Activated CD4-positive, alpha-beta memory T cell treated with anti-CD3 and anti-CD28 coated beads for 36 hours (primary cell): ENCODE data around the gene GM2A. TPM values are rescaled to one million over a fixed set of nuclear protein-coding genes. Genes with fewer than 3 reads are reported as not detected.

Source experiments
- CTCF ChIA-PET: fragments of 350-600 bp; sonication (Branson Sonifier 250); formaldehyde crosslinking; loops from one replicate; lab custom pipeline; 2021; ENCODE audit warnings: antibody characterized with exemption, inconsistent platforms; lab: Charles Lee
- POLR2A ChIA-PET: fragments of 350-600 bp; sonication (Branson Sonifier 250); formaldehyde crosslinking; loops from one replicate; lab custom pipeline; 2021; ENCODE audit warnings: antibody characterized with exemption; lab: Charles Lee
- DNase-seq: peaks from one replicate; pipeline ENCODE4 v3.0.0-alpha.2; 2020
- H3K27ac Mint-ChIP-seq: one replicate; pipeline ENCODE4 v1.8.0; 2021; ENCODE audit warnings: mixed read lengths
- H3K27me3 Mint-ChIP-seq: one replicate; pipeline ENCODE4 v1.8.0; 2021; ENCODE audit warnings: mixed read lengths
- H3K36me3 Mint-ChIP-seq: one replicate; pipeline ENCODE4 v1.8.0; 2021; ENCODE audit warnings: mixed read lengths
- H3K4me1 Mint-ChIP-seq: one replicate; pipeline ENCODE4 v1.8.0; 2021; ENCODE audit warnings: low read depth, mixed read lengths
- H3K4me3 Mint-ChIP-seq: one replicate; pipeline ENCODE4 v1.8.0; 2021; ENCODE audit warnings: mild to moderate bottlenecking, mixed read lengths
- H3K9me3 Mint-ChIP-seq: one replicate; pipeline ENCODE4 v1.8.0; 2021; ENCODE audit warnings: mixed read lengths
- intact Hi-C: fragments of 100-400 bp; cut with micrococcal nuclease; formaldehyde crosslinking; loops from one replicate; pipeline ENCODE4 v1.15.1; 2023
- total RNA-seq, 2 experiments: library from RNA; stranded (reverse); gene quantifications; one replicate each; pipeline ENCODE4 v1.2.3, GENCODE V29; 2021

The GM2A gene
- total RNA-seq, 2 experiments from 2014 or later, result 28.7 to 29.1 TPM

DNA sequence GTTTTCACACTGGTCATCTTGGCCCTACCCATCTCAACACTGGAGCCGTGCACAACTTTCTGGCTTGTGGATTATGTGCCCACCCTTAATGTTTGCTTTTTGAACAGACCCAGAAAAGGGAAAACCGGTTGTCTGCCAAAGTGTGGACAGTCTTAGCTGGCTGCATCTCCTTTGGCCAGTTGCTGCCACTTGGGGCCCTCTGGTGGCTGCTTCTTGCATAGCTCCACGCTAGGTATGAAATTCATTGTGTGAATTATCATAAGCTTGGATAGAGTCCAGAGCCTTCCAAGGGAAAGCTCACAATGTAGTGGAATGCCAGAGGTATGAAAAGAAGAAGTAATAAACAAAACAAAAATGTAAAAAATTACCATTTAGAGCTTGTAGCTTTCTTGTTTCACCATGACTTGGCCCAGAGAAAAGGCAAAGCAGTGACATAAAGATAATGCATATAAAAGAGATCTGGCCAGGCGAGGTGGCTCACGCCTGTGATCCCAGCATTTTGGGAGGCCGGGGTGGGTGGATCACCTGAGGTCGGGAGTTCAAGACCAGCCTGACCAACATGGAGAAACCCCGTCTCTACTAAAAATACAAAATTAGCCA is 63.1 kb downstream of the GM2A start:
- H3K9me3 Mint-ChIP-seq, result peaks cover 3% of the 10 kb centered on the region
- peak; percentile 76 for DNase-seq
- H3K36me3 Mint-ChIP-seq, result no peaks in the 10 kb centered on the region
- no peak overlapping the region for H3K27ac Mint-ChIP-seq
- peaks cover 2% of the 10 kb centered on the region for H3K27me3 Mint-ChIP-seq
- POLR2A ChIA-PET, result no interaction called here
- CTCF ChIA-PET, result interaction anchor here (0.6 to 1.7 kb wide), 37 partner anchors 9 to 708 kb away, joined by 3 to 15 read pairs (median 4); partner anchors contain the start of genes CCDC69, GM2A and SLC36A3
- intact Hi-C loops, result loop anchor here (1.0 to 5.0 kb wide), 2 partner anchors 32 to 189 kb away; no protein-coding TSS in a partner anchor
- no peaks in the 10 kb centered on the region for H3K4me1 Mint-ChIP-seq
- H3K4me3 Mint-ChIP-seq, result no peak overlapping the region

DNA sequence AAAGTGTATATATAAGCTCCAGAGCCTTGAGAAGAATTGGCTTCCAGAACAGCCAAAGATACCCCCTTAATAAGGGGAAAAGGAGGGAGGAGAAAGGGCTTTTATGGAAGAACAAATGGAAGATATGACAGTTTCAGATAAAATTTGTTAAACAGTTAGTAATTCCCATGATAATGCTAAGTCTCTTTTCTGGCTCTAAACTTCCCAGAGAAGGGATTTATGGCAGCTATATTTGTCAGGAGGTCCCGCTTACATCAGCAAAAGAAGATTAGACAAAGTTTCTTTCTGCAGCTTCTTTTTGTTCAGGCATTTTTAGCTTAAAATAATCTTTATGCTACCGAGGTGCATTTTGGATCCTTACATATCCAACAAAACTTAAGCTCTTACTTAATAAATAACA is 64.9 kb downstream of the GM2A start:
- no peak for DNase-seq
- Mint-ChIP-seq H3K9me3 (no peaks in the 10 kb centered on the region), H3K36me3 (no peaks in the 10 kb centered on the region), H3K27ac (no peak overlapping the region), H3K4me3 (no peak overlapping the region), H3K27me3 (peaks cover 2% of the 10 kb centered on the region), H3K4me1 (no peaks in the 10 kb centered on the region)
- POLR2A ChIA-PET, result interaction anchor here (0.6 kb wide), 1 partner anchor 65 kb away, joined by 3 read pairs; the partner anchor contains the start of gene GM2A
- CTCF ChIA-PET, result interaction anchor here (1.3 to 1.6 kb wide), 5 partner anchors 63 to 334 kb away, joined by 3 to 4 read pairs (median 3); partner anchors contain the start of gene CCDC69
- intact Hi-C loops, result loop anchor here (5.0 kb wide), 1 partner anchor 191 kb away; no protein-coding TSS in a partner anchor

DNA sequence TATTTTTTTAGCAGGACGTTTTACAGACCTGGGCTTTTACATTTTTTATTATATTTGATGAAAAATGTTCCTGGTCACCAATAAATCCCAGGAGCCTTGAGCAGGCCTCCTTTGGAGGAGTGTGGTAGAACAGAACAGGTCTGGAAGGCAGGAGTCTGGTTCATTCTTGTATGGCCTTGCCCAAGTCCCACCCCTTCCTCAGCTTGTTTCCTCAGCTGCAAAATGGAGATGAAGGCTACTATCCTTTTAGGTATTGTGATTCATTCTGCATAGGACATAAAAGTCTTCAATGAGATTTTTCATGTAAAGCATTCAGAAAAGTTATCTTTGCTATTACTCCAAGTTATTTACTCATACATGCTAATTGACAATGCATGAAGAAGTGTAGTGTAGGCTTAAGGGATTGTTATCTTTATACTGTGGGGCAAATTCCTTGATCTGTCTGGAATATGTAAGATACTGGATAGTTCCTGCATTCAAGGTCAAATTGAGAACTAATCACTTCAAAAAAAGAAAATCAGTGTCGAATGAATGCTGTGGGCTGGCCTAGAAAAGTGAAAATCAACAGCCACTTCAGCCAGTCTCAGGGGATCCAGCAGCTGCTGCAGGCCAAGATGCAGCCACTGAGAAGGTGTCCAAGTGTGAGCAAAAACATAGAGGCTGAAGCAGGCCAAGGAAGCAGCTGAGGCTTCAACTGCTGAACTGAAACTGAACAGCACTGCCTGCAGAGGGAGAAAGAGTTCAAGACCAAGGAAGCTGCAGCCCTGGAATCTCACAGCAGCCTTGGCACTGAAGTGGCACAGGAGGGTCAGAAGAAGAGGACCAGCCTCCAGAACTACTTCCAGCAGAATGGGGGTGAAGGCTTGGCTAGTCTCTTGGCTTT is 66.1 kb downstream of the GM2A start:
- no peak for DNase-seq
- intact Hi-C loops, result loop anchor here (5.0 kb wide), 1 partner anchor 192 kb away; no protein-coding TSS in a partner anchor
- CTCF ChIA-PET, result interaction anchor here (1.2 to 1.6 kb wide), 3 partner anchors 95 to 192 kb away, joined by 3 to 4 read pairs (median 3); partner anchors contain the start of gene CCDC69
- Mint-ChIP-seq H3K27ac (no peak overlapping the region), H3K9me3 (no peaks in the 10 kb centered on the region), H3K4me1 (no peaks in the 10 kb centered on the region), H3K27me3 (peaks cover 7% of the 10 kb centered on the region), H3K4me3 (no peak overlapping the region), H3K36me3 (no peaks in the 10 kb centered on the region)
- POLR2A ChIA-PET, result no interaction called here

Other genes starting within 250 kb of the GM2A start
- gene GPX3, start 232.6 kb upstream of the GM2A start, total RNA-seq, result not detected
- gene TNIP1, start 172.2 kb upstream of the GM2A start, total RNA-seq, result 100 to 1,000 TPM; 388 to 401 TPM
- gene ANXA6, start 95.4 kb upstream of the GM2A start, total RNA-seq, result 100 to 1,000 TPM; 430 to 443 TPM
- gene CCDC69, start 29.1 kb upstream of the GM2A start, total RNA-seq, result 10 to 100 TPM; 24.6 to 27.6 TPM
- not detected for gene SLC36A3, start 50.6 kb downstream of the GM2A start, total RNA-seq
- gene SLC36A2, start 94.4 kb downstream of the GM2A start, total RNA-seq, result not detected
- 1 to 10 TPM; 3.8 to 3.9 TPM for gene SLC36A1, start 194.4 kb downstream of the GM2A start, total RNA-seq